SK-N-MC (cell line): Measurements from ENCODE around the gene CDYL.

Experiments used
- EZH2 ChIP-seq: fragments of 200-600 bp; sonication (generic); IDR thresholded peaks from one replicate; pipeline ENCODE4 v1.6.1; 2017; ENCODE audit warnings: antibody characterized with exemption
- POLR2AphosphoS5 ChIP-seq: IDR thresholded peaks from 2 replicates; pipeline ENCODE4 v1.6.1; 2012; ENCODE audit warnings: mild to moderate bottlenecking, low read depth, low read length, borderline replicate concordance

GRCh38 chr6:4914420-4915159, 138.4 kb downstream of the CDYL start:
- no peak for TF ChIP-seq EZH2
- no peak for TF ChIP-seq POLR2AphosphoS5
